Activated T-cell treated with anti-CD3 and anti-CD28 coated beads, Interleukin-2, amount 50 U/mL, for 4 hours (primary cell): ENCODE data around the gene MLXIP. TPM values are rescaled to one million over a fixed set of nuclear protein-coding genes. Genes with fewer than 3 reads are reported as not detected.

Experiments used
- ATAC-seq, 2 donors: fragments of 200-7000 bp; cut with Tn5 transposase; one replicate each; pipeline ENCODE4 v1.10.0; 2021
- DNase-seq: peaks from one replicate; pipeline ENCODE4 v3.0.0-alpha.2; 2020
- H3K27me3 Mint-ChIP-seq: one replicate; pipeline ENCODE4 v1.8.0; 2021; ENCODE audit warnings: low read depth, mixed read lengths
- H3K36me3 Mint-ChIP-seq: one replicate; pipeline ENCODE4 v1.8.0; 2022; ENCODE audit warnings: mixed read lengths; ENCODE audit not compliant: insufficient read depth
- H3K4me1 Mint-ChIP-seq: one replicate; pipeline ENCODE4 v1.8.0; 2021; ENCODE audit warnings: low read depth, mixed read lengths
- H3K4me3 Mint-ChIP-seq: one replicate; pipeline ENCODE4 v1.8.0; 2021; ENCODE audit warnings: mild to moderate bottlenecking, moderate library complexity, mixed read lengths
- H3K9me3 Mint-ChIP-seq: one replicate; pipeline ENCODE4 v1.8.0; 2021; ENCODE audit warnings: mixed read lengths
- total RNA-seq, 3 donors: library from RNA; stranded (reverse); gene quantifications; one replicate each; pipeline ENCODE4 v1.2.1, GENCODE V29; 2021

Gene MLXIP
- total RNA-seq, 3 donors from 2014 or later = 35.9 to 42.3 (median 37.9) TPM

DNA sequence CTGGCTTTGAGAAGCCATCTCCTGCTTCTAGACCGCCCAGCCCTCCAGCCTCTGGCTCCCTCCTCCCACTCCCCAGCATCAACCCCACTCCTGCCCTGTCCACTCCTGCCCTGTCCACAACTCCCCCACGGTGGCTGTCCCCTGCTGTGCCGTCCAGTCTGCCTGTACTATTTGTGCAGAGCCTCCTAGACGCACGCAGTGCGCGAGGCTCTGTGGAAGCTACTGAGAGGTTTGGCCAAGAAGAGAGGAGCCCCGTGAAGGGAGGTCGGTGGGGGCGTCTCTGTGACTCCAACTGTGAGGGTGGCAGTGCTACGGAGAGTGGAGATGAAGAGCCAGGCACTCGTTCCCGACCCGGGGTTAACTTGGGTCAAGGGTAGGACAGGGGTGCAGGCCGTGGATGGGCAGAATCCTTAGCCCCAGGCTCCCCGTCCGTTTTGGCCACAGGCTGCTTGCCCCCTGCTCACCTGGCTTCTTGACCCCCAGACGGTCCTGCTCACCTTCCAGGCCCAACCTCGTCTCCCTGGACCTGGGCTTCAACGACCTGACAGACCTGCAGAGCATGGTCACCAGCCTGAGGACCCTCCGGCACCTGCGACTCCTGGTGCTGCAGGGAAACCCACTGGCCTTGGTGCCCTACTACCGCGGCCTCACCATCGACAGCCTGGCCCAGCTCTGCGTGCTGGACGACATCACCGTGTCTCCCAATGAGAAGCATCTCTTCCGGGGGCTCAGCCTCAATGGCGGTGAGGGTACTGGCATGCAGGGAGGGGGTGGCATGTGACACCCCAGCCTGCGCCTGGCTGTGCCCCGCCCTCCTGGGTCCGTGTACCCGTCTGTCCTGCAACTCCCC, 111.3 kb downstream of the MLXIP start:
- Mint-ChIP-seq H3K36me3 (no peaks in the 10 kb centered on the region), H3K4me1 (peaks cover under 1% of the 10 kb centered on the region), H3K27me3 (peaks cover 3% of the 10 kb centered on the region), H3K9me3 (peaks cover 3% of the 10 kb centered on the region), H3K4me3 (no peak overlapping the region)
- ATAC-seq (no peak), DNase-seq (no peak)

DNA sequence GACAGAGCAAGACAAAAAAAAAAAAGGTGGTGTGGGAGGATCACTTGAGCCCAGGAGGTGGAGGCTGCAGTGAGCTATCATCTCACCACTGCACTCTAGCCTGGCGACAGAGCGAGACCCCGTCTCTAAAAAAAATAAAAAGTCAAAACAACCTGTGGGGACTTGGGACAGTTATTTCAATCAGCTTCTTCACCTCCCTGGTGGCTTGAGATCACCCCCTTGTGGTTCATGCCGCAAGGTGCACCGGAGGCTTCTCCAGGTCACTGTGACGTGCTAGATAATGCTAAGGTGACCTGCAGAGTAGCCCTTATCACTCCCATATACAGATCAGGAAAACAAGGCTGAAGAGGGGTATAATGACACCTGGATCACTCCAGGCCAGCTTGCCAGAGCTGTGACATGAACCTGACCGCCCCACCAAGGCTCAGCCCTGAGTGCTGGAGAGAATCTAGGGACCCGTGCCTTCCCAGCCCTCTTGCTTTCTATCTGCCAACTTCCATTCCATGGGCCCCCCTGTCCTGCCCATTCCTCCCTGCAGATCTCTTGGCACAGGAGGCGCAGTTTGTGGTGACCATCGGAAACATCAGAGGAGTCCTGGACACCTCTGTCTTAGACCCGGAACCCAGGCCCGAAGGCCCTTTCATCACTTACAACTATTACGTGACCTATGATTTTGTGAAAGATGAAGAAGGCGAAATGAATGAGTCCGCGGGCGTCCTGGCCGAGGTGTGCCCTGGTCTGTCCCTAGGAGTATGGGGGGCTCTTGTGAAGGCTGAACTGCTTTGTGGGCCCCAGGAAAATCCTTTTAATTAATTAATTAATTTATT, 112.5 kb downstream of the MLXIP start:
- Mint-ChIP-seq H3K4me3 (no peak overlapping the region), H3K4me1 (no peaks in the 10 kb centered on the region), H3K27me3 (peaks cover 3% of the 10 kb centered on the region), H3K36me3 (peaks cover 3% of the 10 kb centered on the region), H3K9me3 (peaks cover 10% of the 10 kb centered on the region)
- DNase-seq (peak; percentile 58), ATAC-seq (peak; percentile 80 to 89)

DNA sequence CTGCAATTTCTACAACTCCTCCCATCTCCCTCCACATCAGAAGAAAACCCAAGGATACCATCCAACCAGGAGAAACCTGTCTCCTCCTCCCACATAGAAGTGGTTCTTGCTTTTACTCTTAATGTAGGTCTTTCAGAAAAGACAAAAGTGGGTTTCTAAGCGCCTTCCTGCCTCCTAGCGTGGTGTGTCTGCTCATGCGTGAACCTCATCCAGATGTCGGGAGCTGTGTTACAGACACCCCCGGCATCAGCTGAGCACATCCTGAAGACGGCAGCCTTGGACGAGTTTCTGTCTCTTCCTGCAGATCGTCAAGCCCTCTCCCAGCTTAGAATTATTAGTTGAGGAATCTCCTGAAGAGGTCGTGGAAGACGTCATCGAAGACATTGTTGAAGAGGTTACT, 113.9 kb downstream of the MLXIP start:
- H3K27me3 Mint-ChIP-seq = peaks cover 9% of the 10 kb centered on the region
- H3K36me3 Mint-ChIP-seq = peaks cover 3% of the 10 kb centered on the region
- ATAC-seq (no peak), DNase-seq (no peak)
- no peak overlapping the region for H3K4me3 Mint-ChIP-seq
- peaks cover 1% of the 10 kb centered on the region for H3K4me1 Mint-ChIP-seq
- peaks cover 10% of the 10 kb centered on the region for H3K9me3 Mint-ChIP-seq

DNA sequence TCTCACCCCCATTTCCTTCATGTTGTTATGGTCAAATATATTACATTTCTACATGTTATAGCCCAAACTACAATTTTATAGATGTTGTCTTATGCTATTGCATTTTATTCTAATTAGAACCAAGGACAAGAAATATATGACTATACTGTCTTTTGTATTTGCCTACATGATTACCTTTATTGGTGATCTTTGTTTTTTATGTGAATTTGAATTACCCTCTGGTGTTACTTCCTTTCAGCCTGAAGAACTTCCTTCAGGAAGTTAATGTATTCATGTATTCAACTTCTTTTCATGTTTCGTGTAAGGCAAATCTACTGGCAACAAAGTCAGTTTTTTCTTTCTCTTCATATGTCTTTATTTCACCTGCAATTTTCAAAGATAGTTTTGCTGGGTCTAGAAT, 116.2 kb downstream of the MLXIP start:
- H3K36me3 Mint-ChIP-seq = peaks cover 3% of the 10 kb centered on the region
- no peak for ATAC-seq
- peaks cover 10% of the 10 kb centered on the region for H3K9me3 Mint-ChIP-seq
- peaks cover 20% of the 10 kb centered on the region for H3K27me3 Mint-ChIP-seq
- DNase-seq = no peak
- H3K4me1 Mint-ChIP-seq = peaks cover 3% of the 10 kb centered on the region
- no peak overlapping the region for H3K4me3 Mint-ChIP-seq

DNA sequence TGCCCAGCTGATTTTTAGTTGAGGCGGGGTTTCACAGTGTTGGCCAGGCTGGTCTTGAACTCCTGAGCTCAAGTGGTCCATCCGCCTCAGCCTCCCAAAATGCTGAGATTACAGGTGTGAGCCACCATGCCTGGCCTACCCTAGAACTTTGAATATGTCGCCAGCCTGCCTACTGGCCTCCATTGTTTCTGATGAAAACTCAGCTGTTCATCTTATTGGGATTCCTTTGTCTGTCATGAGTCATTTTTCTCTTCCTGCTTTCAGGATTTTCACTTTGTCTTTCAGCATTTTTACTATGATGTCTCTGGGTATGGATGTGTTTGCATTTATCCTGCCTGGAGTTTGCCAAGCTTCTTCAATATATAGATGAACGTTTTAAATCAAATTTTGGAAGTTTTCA, 116.8 kb downstream of the MLXIP start:
- peaks cover 3% of the 10 kb centered on the region for H3K4me1 Mint-ChIP-seq
- H3K4me3 Mint-ChIP-seq = no peak overlapping the region
- H3K9me3 Mint-ChIP-seq = peaks cover 10% of the 10 kb centered on the region
- H3K27me3 Mint-ChIP-seq = peaks cover 26% of the 10 kb centered on the region
- ATAC-seq (no peak), DNase-seq (no peak)
- H3K36me3 Mint-ChIP-seq = peaks cover 3% of the 10 kb centered on the region

Other genes starting within 250 kb of the MLXIP start
- under 1 TPM; 0.20 to 0.27 (median 0.26) TPM for gene HPD, start 219.9 kb upstream of the MLXIP start, total RNA-seq
- 100 to 1,000 TPM in 2 of 3 donors, 10 to 100 TPM in 1; 97.7 to 106 (median 103) TPM for gene PSMD9, start 190.0 kb upstream of the MLXIP start, total RNA-seq
- under 1 TPM; 0.46 to 0.82 (median 0.78) TPM for gene CFAP251, start 160.2 kb upstream of the MLXIP start, total RNA-seq
- gene BCL7A, start 56.9 kb upstream of the MLXIP start, total RNA-seq = 10 to 100 TPM in 1 of 3 donors, 1 to 10 TPM in 2; 8.9 to 10.6 (median 9.0) TPM
- gene IL31, start 95.5 kb downstream of the MLXIP start, total RNA-seq = 10 to 100 TPM in 1 of 3 donors, 1 to 10 TPM in 2; 3.1 to 31.4 (median 5.3) TPM
- under 1 TPM in 1 of 3 donors, not detected in 2; 0.28 TPM for gene LRRC43, start 104.4 kb downstream of the MLXIP start, total RNA-seq
- under 1 TPM; 0.16 to 0.43 (median 0.19) TPM for gene B3GNT4, start 125.0 kb downstream of the MLXIP start, total RNA-seq
- 10 to 100 TPM; 66.4 to 75.3 (median 72.5) TPM for gene DIABLO, start 147.3 kb downstream of the MLXIP start, total RNA-seq
- 10 to 100 TPM; 31.4 to 35.6 (median 32.3) TPM for gene VPS33A, start 187.7 kb downstream of the MLXIP start, total RNA-seq